ENCODE measurements around the gene GPBP1L1.

Gene GPBP1L1

GRCh38 chr1:45585496-45586075, 100.7 kb downstream of the GPBP1L1 start:
- DNase-seq, result no peak

GRCh38 chr1:45585110-45585426, 101.3 kb downstream of the GPBP1L1 start:
- no peak for DNase-seq

DNA sequence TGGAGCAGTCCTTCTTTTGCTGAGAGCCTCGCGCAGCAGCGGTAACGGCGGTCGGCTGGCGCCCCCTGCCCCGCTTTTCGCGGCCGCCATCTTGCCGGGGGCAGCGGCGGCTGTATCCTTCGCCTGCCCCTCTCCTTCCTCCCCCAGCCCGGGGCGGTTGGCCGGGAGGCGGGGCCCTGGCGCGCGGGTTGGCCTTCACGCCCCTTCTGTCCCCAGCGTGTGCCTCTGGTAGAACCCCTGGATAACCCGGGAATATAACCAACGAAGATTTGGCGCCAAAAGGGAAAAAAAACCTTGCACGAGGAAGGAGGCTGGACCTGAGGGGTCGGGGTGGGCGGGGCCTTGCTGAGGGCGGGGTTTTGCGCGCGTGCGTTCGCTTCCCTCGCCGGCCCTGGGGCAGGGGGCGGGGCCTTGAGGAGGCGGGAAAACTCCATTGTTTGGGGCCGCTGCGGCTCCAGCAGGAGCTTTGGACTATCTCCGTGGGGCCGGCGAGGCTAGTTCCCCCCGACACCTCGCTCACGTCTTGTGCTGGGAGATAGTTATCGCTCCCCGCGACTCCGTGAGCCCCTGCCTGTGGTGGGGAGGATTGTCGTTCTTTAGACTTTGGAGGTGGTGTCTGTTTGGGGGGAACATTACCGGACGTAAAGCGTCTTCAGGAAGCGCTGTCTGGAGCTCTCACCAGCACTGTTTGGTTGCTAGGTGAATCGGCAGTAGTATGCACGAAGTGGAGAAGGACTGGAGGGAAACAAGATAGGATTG, 101.8 kb downstream of the GPBP1L1 start:
- peak; percentile 86 for DNase-seq

- peak; percentile 50 for DNase-seq
Measured at GRCh38 chr1:45583666-45584350, 102.5 kb downstream of the GPBP1L1 start, which contains the start of gene NASP. TSS of gene NASP (plus strand) at chr1:45584041. CDS start at chr1:45584147, 106 bp downstream.

GRCh38 chr1:45583264-45583665, 103.1 kb downstream of the GPBP1L1 start:
- DNase-seq, result peak; percentile 69
